ENCODE data around the gene RAP1GAP2.

- TF ChIP-seq CTCF (IDR thresholded peaks at IDR 0.05; ENCODE audit: borderline replicate concordance, extremely low read depth, low read length, poor library complexity, severe bottlenecking) (no peak), EZH2 (IDR thresholded peaks at IDR 0.05; ENCODE audit: borderline replicate concordance, low read depth, low read length, severe bottlenecking) (no peak)
Observed at GRCh38 chr17:2905696-2906501, 109.7 kb downstream of the RAP1GAP2 start.

Data from DND-41 (cell line).